ENCODE results near the gene UBA6. TPM values are rescaled to one million over a fixed set of nuclear protein-coding genes. Genes with fewer than 3 reads are reported as not detected.
A peak's percentile ranks its signal among the peaks of the same experiment; 100 is the strongest.
"Not testable (repeated sequence)": the region's sequence is repeated elsewhere in the genome, so short reads cannot be mapped to it uniquely, and the experiment has no call there.

The UBA6 gene
- 10 to 100 TPM; 39.4 to 84.9 (median 73.0) TPM for polyA plus RNA-seq (ENCODE audit: insufficient read depth in 1 of 5, insufficient read length in 5 of 5, low replicate concordance in 1 of 5)
- long read RNA-seq, donor 1, full-length matches to known transcripts = 2 of 2 reads
- long read RNA-seq, donor 1, partial matches to known transcripts = 0 of 2 reads
- long read RNA-seq, donor 1, other reads (novel, unspliced or antisense) = 0 of 2 reads
- long read RNA-seq, donor 2, full-length matches to known transcripts = 1 of 1 reads
- long read RNA-seq, donor 2, partial matches to known transcripts = 0 of 1 reads
- long read RNA-seq, donor 2, other reads (novel, unspliced or antisense) = 0 of 1 reads
- long read RNA-seq, donor 3, full-length matches to known transcripts = 2 of 2 reads
- long read RNA-seq, donor 3, partial matches to known transcripts = 0 of 2 reads
- long read RNA-seq, donor 3, other reads (novel, unspliced or antisense) = 0 of 2 reads
- long read RNA-seq, donor 4, full-length matches to known transcripts = 3 of 3 reads
- long read RNA-seq, donor 4, partial matches to known transcripts = 0 of 3 reads
- long read RNA-seq, donor 4, other reads (novel, unspliced or antisense) = 0 of 3 reads
- long read RNA-seq, donor 5 = 0 reads
- long read RNA-seq, donor 6, full-length matches to known transcripts = 2 of 2 reads
- long read RNA-seq, donor 6, partial matches to known transcripts = 0 of 2 reads
- long read RNA-seq, donor 6, other reads (novel, unspliced or antisense) = 0 of 2 reads
- long read RNA-seq, donor 7 = 0 reads
- long read RNA-seq, donor 8 = 0 reads

DNA sequence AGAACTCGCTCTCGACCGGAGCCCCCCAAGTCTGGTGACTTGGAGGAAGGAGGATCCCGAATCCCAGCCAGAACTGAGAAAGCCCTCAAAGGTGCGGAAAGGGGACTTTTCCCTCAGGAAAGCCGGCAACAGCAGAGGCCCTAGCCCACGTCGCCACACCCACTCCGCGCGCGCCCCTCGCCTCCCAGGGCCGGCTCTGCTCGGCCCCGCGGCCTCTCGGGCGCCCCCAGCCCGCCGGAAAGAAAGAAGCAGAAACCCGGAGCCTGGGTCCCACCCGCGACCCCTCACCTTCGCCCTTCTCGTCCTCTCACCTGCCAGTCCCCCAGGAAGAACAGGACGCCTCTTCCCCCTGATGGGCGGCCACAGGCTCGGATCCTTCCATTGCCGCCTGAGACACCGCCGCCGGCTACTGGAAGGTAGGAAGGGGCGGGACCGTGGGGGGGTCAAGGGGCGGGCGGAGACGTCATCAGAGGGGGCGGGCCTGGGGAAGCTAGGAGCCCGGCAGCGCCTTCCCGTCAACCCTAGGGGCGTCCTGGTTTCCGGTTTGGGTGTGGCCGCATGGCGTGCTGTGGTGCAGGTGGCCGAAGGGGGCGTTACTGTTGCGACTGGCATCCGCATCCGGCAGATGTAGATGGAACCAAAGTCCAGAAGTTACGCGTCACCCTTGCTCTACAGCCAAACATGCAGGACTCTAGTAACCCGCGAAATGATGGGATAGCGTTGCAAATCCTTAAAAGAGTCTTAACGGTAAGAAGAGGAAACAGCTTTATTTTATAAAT is at the start of gene UBA6:
UBA6 (minus strand) TSS at position 418 of the 779 bp plus-strand sequence; CDS start at position 382, 36 bp downstream.
- DNase-seq = peak; percentile 92 to 95

DNA sequence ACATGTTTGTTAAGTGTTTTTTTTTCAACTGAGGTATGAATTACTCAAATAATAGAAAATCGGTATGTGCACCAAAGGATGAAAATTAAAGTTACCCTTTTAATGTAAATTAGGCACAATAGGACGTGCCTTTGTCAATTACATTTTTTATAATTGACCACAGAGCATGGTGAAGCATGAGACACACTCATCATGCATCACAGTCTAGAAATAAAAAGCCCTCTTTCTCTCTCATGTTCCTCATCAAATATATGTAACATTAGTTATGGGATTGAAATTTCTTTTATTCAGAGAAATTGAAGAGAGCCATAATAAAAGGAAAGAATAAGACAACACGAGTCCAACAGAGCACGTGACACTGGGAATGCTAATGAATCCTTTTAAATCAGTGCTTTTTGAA is 49.7 kb upstream of the UBA6 start:
- no peak for DNase-seq

DNA sequence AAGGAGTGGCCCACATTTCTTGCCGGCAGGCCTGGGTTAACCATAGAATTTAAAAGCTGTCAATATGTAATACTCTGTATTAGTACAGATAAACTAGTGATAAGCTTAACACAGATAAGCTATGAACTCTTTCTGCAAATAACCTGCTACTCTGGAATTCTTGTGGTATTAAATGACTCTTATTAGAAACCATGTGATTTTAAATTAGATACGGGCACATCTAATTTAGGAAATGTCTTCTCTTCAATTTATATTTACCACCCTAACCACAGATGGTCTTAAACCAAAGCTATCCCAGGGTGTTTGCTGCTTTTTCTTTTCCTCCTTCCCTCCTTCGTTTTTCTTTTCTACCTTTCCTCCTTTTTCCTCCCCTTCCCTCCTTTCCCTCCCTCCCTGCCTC is 48.3 kb upstream of the UBA6 start:
- DNase-seq = no peak

DNA sequence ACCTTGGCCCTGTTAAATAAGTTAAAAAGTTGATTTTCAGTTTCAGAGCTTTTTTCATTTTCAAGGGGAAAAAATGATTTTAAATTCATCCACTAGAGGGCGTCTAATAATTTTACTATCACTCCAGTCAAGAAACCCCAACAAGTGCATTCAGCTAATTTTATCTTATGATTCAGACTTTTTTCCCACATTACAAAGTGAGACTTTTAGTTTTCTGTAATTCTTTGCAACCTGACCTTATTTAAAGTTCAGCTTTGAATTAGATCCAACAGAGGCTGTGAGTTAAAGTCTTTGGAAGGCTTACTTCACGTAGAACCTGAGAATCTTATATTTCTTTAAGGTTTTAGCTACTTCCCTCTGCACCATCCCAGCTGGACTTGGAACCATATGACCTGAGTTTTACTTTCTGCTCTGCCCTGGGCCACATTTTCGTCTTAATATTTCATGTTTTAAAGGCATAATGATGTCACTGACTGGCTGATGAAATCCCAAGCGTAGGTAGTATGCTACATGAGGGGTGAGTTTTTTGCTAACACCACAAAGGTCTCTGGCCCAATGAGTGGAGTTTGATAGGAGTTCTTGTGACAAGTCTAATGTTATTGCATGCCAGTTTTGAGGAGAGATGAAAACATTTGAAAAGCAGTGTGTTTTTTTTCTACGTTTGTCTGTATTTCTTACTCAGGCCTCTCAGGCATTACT is 46.0 kb upstream of the UBA6 start:
- peak in 1 of 2 donors; percentile 10 for DNase-seq

DNA sequence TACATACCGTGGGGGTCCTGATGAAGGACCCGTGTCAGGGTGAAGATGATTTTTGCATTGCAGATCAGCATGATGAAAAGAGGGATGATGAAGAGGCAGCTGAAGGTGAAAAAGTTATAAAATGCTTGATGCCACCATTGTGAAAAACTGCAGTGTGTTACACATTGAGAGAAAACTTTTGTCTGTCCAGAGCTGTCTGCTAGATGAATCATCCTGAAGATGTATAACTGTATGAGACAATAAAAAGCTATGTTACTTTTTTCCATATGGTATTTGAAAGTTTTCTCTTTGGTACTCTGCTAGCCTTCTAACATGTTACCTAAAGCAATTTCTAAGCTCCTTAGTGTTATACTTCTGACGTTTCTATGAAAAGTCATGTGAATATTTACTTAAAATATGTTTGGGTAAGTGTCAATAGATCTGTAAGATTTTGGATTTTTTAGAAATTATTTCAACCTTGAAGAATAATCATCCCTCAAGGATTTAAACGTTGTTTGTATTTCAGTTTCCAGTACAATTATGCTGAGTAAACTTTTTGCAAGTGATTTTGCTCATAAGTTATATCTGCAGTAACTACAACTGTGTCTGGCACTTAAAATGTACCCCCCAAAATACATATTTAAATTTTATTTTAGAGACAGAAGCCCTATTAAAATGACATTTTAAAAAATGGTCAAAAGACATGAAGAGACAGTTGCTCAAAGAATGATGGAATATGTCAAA is 43.8 kb upstream of the UBA6 start:
- no peak for DNase-seq

DNA sequence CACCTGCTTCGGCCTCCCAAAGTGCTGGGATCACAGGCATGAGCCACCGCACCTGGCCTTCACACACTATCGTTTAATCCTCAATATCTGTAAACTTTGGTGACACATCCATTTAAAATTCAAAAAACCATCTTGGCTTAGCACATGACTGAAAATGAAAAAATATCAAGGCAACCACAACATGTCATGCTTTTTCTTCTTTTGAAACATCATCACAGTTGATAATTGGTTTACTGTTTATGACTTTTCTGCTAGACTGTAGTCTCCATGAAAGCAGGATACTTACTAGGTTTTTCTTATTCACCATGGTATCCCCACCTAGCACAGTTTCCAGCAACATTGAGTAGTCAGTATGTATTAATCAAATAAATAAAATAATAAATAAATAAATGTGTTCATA is 42.2 kb upstream of the UBA6 start:
- DNase-seq = no peak

DNA sequence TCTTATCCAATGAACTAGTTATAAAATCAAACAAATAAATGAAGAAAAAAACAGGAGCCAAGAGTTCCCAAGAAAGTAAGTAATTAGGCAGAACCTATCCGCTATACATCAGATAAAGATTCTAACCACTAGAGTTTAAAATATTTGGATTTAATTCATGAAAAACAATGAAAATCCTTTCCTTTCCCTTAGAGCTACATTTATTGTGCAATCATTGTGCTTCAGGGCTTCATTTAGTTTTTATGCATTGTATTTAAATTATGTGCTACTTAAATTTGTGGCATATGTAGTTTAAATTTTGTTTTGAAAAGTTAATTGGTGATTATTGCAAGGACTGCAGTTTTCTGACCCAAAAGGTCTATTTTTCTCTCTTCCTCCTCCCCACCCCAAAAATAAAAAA is 35.3 kb upstream of the UBA6 start:
- no peak for DNase-seq

DNA sequence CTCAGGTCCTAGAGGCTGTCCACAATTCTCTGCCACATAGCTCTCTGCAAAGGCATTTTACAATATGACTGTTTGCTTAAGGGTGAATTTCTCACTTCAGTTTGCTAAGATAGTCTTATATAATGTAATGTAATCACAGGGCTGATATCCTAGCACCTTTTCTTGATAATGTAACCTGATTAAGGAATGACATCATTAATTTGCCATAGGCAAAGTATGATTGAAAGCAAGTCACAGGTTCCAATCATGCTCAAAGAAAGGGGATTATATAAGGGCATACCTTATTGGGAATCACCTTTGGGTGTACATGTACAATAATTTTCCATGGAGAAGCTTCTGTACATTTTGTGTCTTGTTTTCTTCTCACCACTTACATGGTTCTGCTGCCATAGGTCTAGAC is 34.4 kb upstream of the UBA6 start:
- DNase-seq = no peak

DNA sequence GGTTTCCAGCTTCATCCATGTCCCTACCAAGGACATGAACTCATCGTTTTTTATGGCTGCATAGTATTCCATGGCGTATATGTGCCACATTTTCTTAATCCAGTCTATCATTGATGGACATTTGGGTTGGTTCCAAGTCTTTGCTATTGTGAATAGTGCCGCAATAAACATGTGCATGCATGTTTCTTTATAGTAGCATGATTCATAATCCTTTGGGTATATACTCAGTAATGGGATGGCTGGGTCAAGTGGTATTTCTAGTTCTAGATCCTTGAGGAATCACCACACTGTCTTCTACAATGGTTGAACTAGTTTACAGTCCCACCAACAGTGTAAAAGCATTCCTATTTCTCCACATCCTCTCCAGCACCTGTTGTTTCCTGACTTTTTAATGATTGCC is 29.6 kb upstream of the UBA6 start:
- not testable (repeated sequence) for DNase-seq

DNA sequence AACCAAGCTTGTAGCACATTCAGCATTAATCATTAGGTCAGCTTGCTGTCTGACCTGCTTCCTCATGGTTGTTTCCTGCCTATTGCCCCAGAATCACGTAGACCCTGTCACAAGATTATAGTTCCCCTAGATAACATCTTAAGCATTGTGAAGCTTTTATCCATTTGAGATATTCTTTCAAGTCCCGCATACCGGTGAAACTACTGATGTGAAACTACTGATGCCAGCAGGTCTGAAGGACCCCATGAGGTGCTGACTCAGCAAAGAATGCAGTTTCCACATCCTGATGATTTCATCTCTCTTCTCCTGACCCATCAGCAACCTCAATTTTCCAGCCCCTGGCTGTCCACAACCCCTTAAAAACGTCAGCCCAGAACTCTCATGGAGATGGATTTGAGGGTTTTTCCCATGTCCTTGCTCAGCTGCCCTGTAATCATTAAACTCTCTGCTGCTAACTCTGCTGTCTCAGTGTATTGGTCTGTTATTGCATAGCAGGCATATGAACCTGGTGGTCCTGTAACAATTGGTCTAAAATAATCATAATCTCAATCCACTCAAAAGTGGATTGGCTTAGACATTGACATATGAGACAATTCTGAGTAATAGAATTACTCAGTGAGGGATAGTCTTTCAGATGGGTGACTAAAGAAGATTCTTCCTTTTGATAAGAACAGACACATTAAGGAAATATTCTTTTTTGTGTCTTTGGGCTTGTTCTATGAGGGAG is 26.3 kb upstream of the UBA6 start:
- DNase-seq = no peak

DNA sequence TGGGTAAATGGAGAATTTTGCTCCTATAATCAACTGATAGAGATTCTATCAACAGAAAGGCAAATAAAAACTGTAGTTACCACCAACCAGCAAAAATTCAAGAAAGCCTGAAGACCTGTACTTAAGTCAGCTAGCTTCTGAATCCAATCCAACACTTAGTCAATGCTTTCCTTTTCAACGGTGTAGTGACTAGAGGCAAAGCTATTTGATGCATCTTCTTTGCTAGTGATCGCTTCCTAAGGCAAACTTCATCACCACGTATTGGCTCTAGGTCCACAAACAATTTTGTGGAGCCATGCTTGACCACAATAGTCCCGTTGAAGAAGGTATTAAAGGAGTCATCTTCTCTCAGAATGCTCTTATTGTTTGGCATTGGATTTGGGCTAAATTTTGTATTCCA is 25.0 kb upstream of the UBA6 start:
- no peak for DNase-seq

DNA sequence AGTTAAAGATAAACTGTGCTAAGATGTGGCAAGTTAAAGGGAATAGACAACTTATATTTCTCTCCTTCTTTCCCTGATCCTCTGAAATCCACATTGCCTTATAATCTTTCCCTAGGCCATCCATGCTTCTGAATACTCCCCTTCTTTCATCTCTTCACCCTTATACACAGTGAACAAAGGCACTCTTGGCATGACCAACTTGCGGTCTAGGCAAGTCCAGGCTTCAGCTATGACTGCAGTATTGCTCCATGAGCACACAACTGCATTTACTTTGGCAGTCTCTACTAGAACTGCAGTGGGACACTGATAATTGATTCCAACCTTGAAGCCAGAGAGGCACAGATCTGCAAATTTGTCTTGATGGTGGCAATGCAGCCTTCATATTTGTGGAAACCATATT is 24.2 kb upstream of the UBA6 start:
- no peak for DNase-seq

DNA sequence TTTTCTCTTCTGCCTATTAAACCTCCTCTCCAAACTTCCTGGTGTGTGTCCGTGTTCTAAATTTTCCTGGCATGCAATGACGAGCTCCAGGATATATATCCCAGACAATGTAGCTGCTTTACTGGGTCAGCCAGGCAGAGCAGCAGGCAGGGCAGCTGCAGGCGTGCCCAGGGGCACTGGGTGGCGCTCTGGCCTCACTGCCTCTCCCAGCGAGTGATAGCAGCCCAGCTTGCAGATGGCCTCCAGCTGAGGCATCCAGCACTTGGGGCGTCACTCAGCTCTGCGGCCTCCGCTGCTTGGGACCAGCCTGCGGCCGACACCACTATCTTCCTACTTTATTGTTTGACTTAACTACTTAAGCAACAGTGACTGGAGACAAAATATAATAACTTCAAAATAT is 23.0 kb upstream of the UBA6 start:
- DNase-seq = no peak

DNA sequence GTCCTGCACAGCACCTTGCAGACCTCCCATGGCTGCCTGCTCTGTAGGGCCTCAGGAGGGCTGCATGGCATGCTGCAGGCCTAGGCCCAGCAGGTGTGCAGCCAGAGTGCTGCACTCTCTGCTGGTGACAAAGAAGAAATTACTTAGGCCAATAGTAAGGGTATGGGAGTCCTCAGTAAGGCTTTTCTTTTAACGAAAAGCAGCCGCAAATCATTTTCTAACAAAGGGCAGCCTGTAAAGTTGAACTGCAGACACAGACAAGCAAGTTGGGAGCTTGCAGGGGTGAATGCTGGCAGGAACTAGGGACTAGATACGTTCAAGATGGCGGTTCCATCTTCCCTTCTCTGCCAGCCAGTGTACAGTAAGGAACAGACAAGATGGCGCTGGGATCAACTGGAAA is 22.4 kb upstream of the UBA6 start:
- DNase-seq = no peak

DNA sequence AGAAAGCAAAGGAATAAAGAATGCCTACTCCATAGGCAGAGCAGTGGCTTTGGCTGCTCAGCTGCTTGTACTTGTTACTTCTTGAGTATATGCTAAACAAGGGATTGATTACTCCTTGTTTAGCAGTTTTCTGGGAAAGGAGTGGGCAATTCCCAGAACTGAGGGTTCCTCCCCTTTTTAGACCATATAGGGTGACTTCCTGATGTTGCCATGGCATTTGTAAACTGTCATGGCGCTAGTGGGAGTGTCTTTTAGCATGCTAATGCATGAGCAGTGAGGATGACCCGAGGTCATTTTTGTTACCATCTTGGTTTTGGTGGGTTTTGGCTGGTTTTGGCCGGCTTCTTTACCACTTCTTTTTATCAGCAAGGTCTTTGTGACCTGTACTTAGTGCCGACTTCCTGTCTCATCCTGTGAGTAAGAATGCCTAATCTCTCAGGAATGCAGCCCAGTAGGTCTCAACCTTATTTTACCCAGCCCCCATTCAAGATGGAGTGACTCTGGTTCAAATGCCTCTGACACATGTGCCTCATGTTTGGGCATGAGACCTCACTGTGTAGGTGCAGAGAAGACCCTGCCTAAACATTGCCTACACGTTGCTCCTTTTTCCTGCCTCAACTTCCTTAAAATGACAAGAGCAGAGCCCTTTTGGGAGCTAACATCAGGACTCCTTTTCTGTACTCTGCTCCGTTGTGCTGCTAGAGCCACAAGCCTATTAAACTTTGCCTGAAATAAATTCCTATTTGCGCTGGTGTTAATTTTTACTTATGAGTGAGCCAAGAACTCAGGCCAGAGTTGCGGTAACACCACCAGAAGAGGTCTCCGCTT is 21.0 kb upstream of the UBA6 start:
- DNase-seq = no peak

DNA sequence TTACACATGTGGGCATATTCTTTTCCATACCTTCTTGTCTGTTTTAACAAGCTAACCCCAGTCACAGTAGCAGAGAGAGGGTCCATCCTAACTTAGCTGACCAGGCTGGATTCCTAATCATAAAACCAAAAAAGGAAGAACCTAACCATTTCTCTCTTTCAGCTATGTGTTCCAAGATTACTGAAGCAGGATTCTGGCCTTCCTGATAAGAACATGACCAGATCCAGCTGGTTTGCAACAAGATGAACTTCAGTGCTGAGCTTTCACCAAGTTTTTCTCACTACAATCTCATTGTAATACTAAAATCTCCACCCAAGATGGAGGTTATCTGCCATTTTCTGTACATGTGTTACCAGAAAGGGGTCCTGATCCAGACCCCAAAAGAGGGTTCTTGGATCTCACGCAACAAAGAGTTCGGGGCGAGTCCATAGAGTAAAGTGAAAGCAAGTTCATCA is 20.4 kb upstream of the UBA6 start:
- no peak for DNase-seq

DNA sequence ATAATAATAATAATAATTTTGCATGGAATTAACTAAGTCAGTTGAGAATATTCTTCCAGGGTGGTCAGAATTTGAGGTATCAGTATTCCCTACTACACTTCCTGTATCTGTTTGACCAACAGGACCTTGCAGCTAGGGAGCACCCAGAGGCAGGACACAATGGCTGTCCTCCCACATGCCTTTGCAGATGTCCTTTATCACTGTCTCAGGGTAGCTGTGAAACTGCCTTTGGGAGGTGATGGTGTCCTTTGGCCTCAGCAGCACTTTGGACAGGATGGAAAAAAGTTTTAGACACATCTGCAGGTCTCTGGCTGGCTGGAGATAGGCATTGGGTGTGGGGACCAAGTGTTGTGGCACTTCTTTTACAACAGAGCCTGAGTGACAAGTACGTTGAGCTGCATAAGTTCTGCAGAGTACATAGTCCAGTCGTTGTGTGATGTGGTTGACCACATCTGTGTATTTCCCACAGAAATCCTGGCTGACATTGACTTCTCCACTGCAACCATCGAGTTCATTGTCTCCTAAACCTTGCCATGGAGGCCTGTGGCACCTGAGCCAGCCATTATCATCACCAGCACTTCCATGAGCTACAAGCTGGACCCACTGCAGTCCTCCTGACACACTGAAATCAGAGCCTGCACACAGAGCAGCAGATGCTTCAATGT is 19.1 kb upstream of the UBA6 start:
- DNase-seq = no peak

DNA sequence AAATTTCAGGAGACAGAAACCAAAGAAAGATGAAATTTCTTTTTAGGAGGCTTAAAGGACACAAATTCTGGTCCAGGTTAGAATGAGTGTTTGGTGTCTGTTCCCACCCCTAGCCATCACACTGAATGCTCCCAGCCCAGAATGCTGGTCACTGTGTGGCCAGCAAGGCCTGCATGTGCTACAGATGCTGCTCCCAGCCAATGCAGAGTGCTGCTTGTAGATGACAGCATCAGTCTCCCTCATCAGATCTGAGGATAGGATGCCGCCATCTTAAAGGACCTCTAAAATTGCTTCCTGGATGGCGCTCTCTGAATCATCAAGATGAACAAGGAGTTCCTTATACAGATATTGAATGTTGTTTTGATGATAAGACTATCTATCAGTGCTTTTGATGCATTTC is 17.9 kb upstream of the UBA6 start:
- DNase-seq = no peak

DNA sequence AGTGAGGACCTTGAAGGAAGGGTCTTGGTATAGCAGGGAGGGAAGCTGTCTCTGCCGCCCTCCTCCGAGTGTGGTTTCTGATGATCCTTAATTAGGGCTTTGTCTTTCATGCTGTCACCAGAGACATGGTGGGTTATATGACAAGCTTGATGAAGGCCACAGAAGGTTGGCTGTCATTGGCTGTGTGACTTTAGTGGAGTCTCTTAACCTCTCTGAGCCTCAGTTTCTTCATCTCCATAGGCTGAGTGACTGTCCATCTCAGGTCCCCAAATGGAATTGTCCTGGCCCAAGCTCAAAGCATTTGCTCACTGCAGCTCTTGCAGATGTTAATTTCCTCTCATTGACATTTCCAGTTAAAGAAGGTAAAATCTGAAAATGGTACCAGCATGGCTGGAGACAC is 16.6 kb upstream of the UBA6 start:
- DNase-seq = no peak

Measured in right lung (tissue), 10 donors.